Measurements from ENCODE around the gene SPAG17.

- TF ChIP-seq CTCF (IDR thresholded peaks at IDR 0.05; ENCODE audit: borderline replicate concordance, extremely low read depth, low read length, poor library complexity, severe bottlenecking) = no peak
- TF ChIP-seq EZH2 (IDR thresholded peaks at IDR 0.05; ENCODE audit: borderline replicate concordance, low read depth, low read length, severe bottlenecking) = no peak
These were observed 35.2 kb downstream of the SPAG17 start for GRCh38 chr1:118149799-118150198.
